ENCODE data around the gene PERM1. TPM values are rescaled to one million over a fixed set of nuclear protein-coding genes. Genes with fewer than 3 reads are reported as not detected.
"Not testable (repeated sequence)": the region's sequence is repeated elsewhere in the genome, so short reads cannot be mapped to it uniquely, and the experiment has no call there.

The PERM1 gene
- polyA plus RNA-seq, 4 donors, result 0.14 to 0.38 (median 0.37) TPM; not detected in 1

DNA sequence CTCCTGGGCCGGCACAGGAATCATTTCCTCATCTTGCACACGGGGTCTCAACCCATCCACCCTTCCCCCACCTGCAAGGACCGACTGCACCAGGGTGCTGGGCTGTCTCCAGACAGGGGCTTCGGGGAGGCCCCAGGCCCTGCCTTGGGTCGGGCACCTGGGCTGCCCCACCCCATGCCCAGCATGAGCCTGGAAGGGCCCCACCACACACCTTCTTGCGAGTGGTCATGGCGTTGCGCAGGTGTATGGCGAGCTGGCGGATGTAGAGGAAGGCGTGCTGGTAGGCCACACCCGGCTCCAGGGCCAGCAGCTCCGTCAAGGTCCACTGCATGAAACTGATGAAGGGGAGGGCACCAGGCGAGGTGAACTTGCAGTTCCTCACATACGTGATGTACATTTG is 29.7 kb downstream of the PERM1 start:
- no peak for DNase-seq (ENCODE audit: low read depth in 4 of 4, low spot score in 3 of 4)

DNA sequence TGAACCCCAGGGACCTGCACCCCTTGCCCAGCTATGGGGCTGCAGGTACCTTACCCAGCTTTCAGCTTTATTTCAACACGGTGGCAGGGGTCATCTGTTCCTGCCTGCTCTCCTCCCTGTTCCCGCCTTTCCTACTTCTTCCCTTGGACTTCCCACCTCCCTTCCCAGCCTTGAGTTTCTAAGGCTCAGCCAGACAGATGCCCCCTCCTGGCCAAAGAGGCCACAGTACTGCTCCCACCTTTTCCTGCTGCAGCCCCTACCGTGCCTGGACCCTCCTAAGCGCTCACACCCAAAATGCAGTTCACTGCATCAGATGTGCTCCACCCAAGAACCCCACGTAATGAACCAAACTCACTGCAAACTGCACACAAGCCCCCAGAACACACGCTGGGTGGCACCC is 30.5 kb downstream of the PERM1 start:
- DNase-seq (ENCODE audit: low read depth in 4 of 4, low spot score in 3 of 4), result no peak

DNA sequence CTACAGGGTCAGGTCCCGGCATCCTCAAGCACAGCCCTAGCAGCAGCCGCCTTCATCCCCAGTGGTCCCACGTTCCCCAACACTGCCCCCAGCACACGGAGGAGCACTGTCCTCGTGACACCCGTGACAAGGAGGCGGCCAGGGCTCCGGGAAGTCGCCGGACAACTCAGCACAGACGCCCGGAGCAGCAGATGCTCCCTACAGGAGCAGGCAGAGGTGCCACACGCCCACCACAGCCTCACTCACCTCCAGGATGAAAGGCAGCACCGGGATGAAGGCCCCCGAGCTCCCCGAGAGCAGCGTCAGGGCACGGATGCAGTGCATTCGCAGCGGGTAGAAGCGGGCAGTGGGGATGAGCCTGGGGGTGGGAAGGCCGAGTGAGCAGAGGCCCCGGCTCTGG is 31.0 kb downstream of the PERM1 start:
- no peak for DNase-seq (ENCODE audit: low read depth in 4 of 4, low spot score in 3 of 4)

DNA sequence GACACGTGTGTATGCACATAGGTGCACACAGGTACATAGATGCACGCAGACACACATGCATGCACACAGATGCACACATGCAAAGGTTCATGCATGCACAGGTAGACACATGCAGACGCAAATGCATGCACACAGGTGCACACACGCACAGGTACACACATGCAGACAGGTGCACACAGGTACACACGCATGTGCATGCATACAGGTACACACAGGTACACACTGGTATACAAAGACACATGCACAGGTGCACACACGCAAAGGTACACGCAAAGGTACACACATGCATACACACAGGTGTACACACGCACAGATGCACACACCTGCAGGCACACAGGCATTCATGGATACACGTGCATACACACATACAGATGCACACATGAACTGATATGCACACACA is 31.6 kb downstream of the PERM1 start:
- DNase-seq (ENCODE audit: low read depth in 4 of 4, low spot score in 3 of 4), result no peak

DNA sequence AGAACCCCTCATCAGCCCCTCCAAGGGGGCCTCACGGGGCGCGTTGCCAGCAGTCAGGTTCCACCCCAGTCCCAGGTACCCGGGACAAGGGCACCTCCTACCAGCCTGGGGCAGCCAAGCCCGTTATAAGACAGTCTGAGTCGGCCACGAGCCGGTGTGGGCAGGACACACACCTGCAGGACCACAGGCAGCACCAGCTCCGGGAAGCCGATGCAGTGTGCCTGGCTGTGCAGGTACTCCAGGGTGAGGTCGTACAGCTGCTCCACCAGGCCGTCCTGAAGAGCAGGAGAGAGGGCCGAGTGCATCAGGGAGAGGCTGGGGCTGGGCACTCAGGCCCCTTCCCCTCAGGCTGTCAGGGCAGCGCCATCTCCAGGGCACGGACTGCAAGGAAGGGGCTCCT is 33.9 kb downstream of the PERM1 start:
- DNase-seq (ENCODE audit: low read depth in 4 of 4, low spot score in 3 of 4), result no peak

DNA sequence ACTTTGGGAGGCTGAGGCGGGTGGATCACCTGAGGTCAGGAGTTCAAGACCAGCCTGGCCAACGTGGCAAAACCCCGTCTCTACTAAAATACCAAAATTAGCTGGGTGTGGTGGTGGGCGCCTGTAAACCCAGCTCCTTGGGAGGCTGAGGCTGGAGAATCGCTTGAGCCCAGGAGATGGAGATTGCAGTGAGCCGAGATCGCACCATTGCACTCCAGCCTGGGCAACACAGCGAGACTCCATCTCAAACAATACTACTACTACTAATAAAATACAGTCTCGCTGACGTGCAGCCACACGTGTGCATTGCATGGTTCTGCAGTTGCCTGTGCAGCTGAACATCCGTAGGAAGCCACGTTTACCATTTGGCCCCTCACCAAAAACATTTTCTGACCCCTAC is 35.1 kb downstream of the PERM1 start:
- not testable (repeated sequence) for DNase-seq (ENCODE audit: low read depth in 4 of 4, low spot score in 3 of 4)

DNA sequence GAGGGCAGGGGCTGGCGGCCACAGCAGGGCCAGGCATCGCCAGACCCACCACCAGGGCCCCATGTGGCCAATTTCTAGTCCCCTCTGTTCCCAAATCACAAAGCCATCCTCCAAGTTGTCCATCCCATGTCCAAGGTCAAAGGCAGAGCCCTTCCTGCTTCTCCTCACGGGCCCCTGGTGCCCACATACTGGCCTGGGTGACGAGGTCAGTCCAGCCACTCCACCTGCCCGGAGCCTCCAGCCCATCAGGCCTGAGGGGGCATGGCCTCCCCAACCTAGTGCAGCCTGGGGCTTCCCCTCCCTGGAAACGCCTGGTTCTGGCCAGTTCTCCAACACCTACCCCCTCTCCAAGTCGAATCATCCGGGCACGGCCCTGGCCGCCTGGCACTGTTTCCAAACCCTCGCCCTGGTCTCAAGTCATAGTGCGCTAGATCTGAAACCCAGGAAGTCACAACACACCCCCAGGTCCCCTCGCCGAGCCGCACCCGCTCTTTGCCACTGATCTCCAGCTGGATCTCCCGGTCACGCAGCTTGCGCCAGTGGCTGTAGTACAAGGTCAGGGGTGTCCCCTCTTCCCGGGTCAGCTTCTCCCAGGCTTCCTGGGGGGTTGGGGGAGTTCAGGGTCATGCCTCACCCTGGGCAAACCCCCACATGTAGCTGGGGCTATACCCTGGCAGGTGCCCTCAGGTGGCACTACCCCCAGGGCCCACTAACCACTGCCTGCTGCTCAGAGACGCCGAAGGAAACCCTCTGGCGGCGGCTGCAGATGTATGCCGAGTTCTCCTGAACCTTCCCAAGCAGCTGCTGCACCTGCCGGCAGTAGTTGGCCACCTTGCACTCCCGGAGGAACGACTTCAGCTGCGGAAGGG is 36.0 kb downstream of the PERM1 start:
- DNase-seq (ENCODE audit: low read depth in 4 of 4, low spot score in 3 of 4), result no peak

DNA sequence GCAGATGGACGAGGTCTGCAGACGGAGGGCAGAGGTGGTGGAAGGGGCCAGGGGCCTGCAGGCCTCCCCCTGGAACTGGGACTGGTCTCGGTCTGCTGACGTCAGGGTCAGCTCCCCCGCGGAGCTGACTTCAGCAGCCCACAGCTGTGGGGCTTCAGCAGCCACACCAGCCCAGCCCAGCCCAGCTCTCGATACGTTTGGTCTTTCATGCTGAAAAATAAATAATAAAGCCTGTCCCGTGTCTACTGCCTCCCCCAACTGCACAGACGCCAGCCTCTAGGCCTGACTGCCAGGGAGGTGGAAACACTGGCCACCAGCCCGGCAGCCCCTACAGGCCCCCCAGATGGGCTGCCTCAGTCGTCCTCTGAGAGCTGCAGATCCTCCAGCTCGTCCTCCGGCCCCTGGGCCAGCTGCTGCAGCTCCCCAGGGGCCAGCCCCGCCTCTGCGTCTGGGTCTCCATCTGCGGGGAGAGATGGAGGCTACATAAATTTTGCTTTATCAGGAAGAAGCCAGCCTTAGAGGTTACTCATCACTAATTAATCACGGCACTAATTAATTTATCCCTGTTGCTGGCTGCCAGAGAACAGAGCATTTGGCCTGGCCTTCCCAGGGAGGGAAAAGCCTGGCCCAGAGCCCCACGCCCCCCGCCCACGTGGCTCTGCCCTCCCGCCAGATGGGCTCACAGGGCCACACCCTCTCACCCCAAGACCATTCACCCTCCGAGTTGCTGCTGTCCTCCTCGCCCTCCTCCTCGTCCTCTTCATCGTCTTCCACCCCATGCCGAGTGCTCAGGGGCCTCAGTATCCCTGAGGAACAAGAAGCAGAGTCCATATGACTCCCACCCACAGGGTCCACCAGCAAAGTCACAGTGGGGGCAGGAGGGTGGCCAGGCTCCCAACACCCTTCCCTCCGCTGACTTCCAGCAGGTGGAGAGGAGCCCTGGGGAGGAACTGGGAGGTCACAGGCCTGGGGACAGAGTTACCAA is 37.3 kb downstream of the PERM1 start:
- peak in 3 of 4 donors; percentile 77 to 83 (median 82) for DNase-seq (ENCODE audit: low read depth in 4 of 4, low spot score in 3 of 4)

DNA sequence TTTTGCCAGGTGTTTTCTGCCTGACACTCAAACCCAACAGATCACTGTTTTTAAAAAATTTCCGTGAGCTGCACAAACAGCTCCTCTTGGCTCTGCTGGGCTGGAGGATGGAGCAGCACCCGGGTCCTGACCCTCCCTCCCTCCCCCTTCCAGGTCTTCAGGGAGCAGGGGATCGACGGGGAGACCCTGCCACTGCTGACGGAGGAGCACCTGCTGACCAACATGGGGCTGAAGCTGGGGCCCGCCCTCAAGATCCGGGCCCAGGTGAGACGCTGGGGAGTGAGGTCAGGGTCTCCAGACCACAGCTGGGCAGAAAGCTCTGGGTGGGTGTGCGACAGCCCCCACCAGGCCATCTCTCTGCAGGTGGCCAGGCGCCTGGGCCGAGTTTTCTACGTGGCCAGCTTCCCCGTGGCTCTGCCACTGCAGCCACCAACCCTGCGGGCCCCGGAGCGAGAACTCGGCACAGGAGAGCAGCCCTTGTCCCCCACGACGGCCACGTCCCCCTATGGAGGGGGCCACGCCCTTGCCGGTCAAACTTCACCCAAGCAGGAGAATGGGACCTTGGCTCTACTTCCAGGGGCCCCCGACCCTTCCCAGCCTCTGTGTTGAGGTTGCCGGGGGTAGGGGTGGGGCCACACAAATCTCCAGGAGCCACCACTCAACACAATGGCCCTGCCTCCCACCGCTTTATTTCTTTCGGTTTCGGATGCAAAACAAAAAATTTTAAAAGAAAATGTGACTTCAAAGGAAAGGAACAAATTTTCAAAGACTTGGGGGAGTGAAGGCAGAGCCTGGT is 38.1 kb downstream of the PERM1 start:
- DNase-seq (ENCODE audit: low read depth in 4 of 4, low spot score in 3 of 4), result no peak

DNA sequence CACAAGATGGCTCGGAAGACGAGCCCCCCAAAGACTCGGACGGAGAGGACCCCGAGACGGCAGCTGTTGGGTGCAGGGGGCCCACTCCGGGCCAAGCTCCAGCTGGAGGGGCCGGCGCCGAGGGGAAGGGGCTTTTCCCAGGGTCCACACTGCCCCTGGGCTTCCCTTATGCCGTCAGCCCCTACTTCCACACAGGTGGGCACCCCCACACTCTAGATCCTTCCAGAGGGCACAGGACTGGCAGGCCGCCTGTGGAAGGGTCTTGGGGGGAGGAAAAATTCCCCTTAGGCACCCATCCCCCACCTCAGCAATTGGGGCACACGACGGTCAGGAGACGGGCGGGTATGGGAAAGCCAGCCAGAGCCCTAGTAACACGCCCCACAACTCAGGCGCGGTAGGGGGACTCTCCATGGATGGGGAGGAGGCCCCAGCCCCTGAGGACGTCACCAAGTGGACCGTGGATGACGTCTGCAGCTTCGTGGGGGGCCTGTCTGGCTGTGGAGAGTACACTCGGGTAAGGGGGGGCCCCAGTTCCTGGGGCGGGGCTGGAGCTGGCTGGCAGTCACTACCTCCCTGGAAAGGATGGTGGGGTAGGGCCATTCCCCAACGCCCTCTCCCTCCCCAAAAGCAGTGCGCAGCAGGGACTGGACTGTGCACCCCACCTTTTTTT is 38.9 kb downstream of the PERM1 start:
- DNase-seq (ENCODE audit: low read depth in 4 of 4, low spot score in 3 of 4), result no peak

DNA sequence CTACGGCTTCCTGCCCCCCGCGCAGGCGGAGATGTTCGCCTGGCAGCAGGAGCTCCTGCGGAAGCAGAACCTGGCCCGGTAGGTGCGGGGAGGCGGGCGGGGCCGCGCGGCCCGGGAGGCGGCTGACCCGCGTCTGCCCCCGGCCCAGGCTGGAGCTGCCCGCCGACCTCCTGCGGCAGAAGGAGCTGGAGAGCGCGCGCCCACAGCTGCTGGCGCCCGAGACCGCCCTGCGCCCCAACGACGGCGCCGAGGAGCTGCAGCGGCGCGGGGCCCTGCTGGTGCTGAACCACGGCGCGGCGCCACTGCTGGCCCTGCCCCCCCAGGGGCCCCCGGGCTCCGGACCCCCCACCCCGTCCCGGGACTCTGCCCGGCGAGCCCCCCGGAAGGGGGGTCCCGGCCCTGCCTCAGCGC is 39.5 kb downstream of the PERM1 start:
- DNase-seq (ENCODE audit: low read depth in 4 of 4, low spot score in 3 of 4), result no peak

DNA sequence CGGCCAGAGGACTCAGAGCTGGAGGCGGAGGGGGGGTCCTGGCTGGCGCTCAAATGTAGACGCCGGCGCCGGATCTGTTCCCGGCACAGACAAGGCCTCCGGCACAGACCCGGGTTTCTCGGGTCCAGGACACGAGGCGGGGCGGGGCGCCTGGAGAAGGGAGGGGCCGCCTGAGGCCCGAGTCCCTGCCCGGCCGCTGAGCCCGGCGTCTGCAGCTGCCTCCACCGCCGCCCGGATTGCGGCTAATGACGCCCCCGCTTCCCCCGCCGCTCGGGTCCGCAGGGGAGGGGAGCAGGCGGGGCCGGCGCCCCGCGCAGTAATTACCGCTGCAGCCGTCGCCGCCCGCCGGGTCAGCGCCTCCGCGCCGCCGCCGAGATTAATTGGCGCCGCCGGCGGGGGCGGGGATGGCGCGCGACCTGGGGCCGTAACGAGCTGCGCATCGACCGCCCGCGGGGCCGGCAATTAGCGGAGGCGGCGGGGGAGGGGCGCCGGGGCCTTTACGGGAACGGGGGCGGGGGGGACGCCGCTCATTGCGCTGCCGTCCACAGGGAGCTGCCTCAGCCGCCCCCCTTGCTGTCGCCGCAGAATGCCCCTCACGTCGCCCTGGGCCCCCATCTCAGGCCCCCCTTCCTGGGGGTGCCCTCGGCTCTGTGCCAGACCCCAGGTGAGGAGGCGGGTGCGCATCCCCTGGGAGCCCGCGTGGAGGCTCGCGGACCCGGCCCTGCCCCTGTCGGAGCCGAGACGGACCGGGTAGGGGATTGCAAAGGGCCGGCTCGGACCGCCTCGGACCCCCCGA is 40.1 kb downstream of the PERM1 start:
- DNase-seq (ENCODE audit: low read depth in 4 of 4, low spot score in 3 of 4), result peak in 3 of 4 donors; percentile 74 to 79 (median 75)

DNA sequence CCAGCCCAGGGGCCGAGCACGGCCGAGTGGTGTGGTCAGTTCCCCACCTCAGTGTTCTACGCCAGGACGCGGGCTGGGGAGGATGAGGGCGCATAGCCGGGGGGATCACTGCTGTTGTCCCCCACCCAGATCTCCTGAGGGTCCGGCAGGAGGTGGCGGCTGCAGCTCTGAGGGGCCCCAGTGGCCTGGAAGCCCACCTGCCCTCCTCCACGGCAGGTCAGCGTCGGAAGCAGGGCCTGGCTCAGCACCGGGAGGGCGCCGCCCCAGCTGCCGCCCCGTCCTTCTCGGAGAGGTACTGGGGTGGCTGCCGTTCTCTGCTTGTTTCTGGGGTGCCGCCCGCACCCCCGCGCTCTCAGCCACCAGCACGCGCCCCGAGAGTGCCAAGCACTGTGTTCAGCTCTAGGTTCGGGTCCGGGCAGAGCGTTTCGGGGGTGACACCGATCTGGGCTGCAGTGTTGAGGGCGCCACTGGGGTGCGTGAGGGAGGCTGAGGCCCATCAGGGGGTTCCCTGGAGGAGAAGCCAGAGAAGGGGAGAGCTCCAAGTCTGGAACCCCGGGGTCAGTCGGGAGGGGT is 40.8 kb downstream of the PERM1 start:
- DNase-seq (ENCODE audit: low read depth in 4 of 4, low spot score in 3 of 4), result no peak

DNA sequence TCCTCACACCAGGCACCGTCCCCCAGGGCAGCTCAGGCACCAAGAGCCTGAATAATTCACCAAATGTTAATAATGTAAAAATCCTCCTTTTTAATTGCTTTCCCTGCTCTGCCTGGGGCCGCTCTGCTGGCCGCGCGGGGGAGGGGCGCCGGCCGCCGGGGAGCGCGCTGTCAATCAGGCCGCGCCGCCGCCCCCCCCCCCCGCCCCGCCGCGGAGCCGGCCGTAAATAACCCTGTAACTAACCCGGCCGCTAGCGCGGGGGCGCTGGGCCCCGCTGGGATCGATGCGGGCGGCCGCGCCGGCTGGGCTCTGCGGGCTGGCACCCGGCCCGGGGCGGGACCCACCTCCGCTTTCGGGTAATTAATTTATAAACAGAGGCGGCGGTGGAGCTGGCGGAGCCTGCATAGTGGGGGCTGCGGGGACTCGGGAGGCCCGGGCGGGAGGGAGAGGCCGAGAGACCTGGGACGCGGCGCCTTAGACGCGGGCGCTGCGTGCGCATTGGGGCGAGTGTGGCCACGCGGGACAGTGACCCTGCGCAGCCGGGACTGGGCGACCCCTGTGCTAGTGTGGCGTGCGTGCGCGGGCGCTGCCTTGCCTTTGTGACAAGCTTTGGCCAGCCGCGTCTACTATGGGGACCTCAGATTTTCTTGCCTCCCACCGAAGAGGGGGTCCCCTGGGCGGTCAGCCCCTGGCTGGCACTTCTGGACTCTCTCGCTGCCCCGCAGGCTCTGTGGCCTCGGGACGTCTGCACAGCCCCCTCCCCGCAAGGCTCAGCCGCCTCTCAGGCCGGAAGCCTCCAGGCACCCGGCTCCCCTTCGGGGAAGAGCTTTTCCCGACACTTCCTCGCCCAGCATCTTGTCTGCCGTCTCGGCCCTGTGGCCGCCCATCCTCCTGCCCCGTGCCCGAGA is 41.5 kb downstream of the PERM1 start:
- DNase-seq (ENCODE audit: low read depth in 4 of 4, low spot score in 3 of 4), result peak in 2 of 4 donors; percentile 81 to 84

DNA sequence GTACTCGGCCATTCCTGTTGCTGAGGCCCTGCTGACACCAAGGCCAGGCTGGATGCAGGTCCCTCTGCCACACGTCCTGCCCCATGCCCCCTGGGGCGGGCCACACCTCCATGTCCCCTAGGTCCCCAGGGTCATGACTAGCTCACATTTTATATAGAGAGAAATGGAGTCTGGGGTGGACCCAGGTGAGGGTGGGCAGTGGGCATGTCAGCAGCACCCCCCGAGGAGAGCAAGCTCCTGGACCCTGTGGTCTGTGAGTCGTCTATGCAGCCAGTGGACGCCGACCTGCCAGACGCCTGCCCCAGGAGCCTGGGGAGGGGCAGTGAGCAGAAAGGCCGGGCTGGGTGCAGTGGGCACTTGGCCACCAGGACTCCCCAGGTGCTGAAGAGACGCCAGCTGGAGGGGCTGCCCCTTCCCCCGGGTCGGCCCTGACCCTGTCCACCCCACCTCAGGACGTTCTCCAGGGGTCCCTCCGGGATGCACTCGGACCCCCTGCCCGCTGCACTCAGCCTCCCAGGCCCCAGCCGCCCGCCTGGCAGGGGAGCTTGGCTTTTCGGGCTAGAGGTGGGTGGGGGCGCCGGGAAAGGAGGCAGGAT is 42.3 kb downstream of the PERM1 start:
- DNase-seq (ENCODE audit: low read depth in 4 of 4, low spot score in 3 of 4), result no peak

DNA sequence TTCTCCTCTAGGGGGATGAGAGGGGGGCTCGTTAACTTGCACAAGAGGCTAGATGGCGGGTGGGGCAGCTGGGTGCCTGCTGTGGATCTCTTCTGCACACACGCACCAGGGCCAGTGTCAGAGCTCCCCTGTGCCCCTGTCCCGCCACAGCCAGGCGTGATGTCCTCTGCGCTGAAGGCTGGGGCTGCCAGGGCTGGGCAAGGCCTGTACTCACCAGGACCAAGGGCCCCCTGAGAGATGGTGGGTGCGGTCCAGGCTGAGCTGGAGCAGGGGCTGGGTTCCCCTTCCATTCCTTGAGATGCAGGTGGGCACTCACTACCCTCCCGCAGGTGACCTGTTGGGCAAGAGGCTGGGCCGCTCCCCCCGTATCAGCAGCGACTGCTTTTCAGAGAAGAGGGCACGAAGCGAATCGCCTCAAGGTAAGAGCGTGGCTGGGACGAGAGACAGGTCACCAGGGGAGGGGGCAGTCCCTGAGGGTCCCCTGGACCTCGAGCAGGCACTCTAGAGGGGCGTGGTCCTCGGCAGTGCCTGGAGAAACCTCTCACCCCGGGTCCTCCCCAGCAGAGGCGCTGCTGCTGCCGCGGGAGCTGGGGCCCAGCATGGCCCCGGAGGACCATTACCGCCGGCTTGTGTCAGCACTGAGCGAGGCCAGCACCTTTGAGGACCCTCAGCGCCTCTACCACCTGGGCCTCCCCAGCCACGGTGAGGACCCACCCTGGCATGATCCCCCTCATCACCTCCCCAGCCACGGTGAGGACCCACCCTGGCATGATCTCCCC is 43.0 kb downstream of the PERM1 start:
- no peak for DNase-seq (ENCODE audit: low read depth in 4 of 4, low spot score in 3 of 4)

Measured in right renal pelvis (tissue), 4 donors.